B cell (primary cell): ENCODE measurements around the gene CCDC183. TPM values are rescaled to one million over a fixed set of nuclear protein-coding genes. Genes with fewer than 3 reads are reported as not detected.

Experiments
- ATAC-seq: fragments of 200-7000 bp; cut with Tn5 transposase; one replicate; pipeline ENCODE4 v1.10.0; 2021; ENCODE audit warnings: low read depth, mild to moderate bottlenecking, moderate number of reproducible peaks, moderate library complexity
- CTCF ChIA-PET: fragments of 350-600 bp; sonication (Branson Sonifier 250); formaldehyde crosslinking; loops from one replicate; lab custom pipeline; 2021; ENCODE audit warnings: antibody characterized with exemption, inconsistent platforms; lab: Charles Lee
- POLR2A ChIA-PET: fragments of 350-600 bp; sonication (Branson Sonifier 250); formaldehyde crosslinking; loops from one replicate; lab custom pipeline; 2021; ENCODE audit warnings: antibody characterized with exemption; lab: Charles Lee
- DNase-seq: peaks from one replicate; pipeline ENCODE4 v3.0.0; 2013
- H2AFZ ChIP-seq: 2 replicates; pipeline ENCODE4 v1.6.1; 2012; ENCODE audit warnings: mild to moderate bottlenecking, low read depth, low read length; ENCODE audit not compliant: insufficient read depth, poor library complexity, severe bottlenecking
- H3K27ac ChIP-seq, 2 donors: 1 replicate in 1 of 2; 2 replicates in 1 of 2; pipeline ENCODE4 v1.5.1; 2012 to 2013; ENCODE audit warnings: low read length in 2 of 2, mild to moderate bottlenecking in 2 of 2, moderate library complexity in 1 of 2
- H3K27me3 ChIP-seq, 4 experiments: fragments of 200-600 bp in 1 of 4; sonication (generic) in 1 of 4; replicated peaks in 1 of 4; 1 replicate in 2 of 4; 2 replicates in 2 of 4; pipeline versions ENCODE4 v1.6.1 to v1.7.0; 2013 to 2016; ENCODE audit warnings: low read length in 3 of 4, mild to moderate bottlenecking in 2 of 4, mixed read lengths in 1 of 4, moderate library complexity in 1 of 4; ENCODE audit not compliant: insufficient read depth in 4 of 4, control insufficient read depth in 3 of 4; ENCODE audit errors: control extremely low read depth in 1 of 4
- H3K36me3 ChIP-seq, 2 experiments: replicated peaks in 1 of 2; 1 replicate in 1 of 2; 2 replicates in 1 of 2; pipeline versions ENCODE4 v1.6.1 to v1.7.1; 2013; ENCODE audit warnings: low read length in 1 of 2; ENCODE audit not compliant: insufficient read depth in 2 of 2, control insufficient read depth in 1 of 2; ENCODE audit errors: control extremely low read depth in 1 of 2, extremely low read depth in 1 of 2
- H3K4me1 ChIP-seq, 2 donors: fragments of 200-600 bp in 1 of 2; sonication (generic) in 1 of 2; 1 replicate in 1 of 2; 2 replicates in 1 of 2; pipeline versions ENCODE4 v1.5.1 to v1.6.1; 2013 to 2017; ENCODE audit warnings: low read length in 2 of 2; ENCODE audit not compliant: control insufficient read depth in 2 of 2, insufficient read depth in 2 of 2
- H3K4me2 ChIP-seq: replicated peaks from 2 replicates; pipeline ENCODE3; 2012; ENCODE audit warnings: mild to moderate bottlenecking, low read depth, low read length; ENCODE audit not compliant: poor library complexity, severe bottlenecking
- H3K4me3 ChIP-seq, 5 experiments: fragments of 200-600 bp in 1 of 5; sonication (generic) in 1 of 5; 1 replicate in 3 of 5; 2 replicates in 2 of 5; pipeline versions ENCODE4 v1.5.1 to v1.7.0; 2011 to 2016; ENCODE audit warnings: low read length in 4 of 5, mild to moderate bottlenecking in 4 of 5, low read depth in 2 of 5, control low read depth in 1 of 5, moderate library complexity in 1 of 5; ENCODE audit not compliant: insufficient read depth in 1 of 5; ENCODE audit errors: control extremely low read depth in 1 of 5, extremely low read depth in 1 of 5
- H3K79me2 ChIP-seq: fragments of 200-600 bp; sonication (generic); one replicate; pipeline ENCODE4 v1.6.0; 2016; ENCODE audit warnings: low read length; ENCODE audit not compliant: control insufficient read depth, insufficient read depth
- H3K9ac ChIP-seq: fragments of 200-600 bp; sonication (generic); 2 replicates; pipeline ENCODE4 v1.6.1; 2017; ENCODE audit warnings: mild to moderate bottlenecking, low read length, moderate library complexity
- H3K9me3 ChIP-seq, 3 donors: one replicate each; pipeline versions ENCODE4 v1.6.1 to v1.7.1; 2013; ENCODE audit warnings: low read length in 2 of 3; ENCODE audit not compliant: control insufficient read depth in 2 of 3, insufficient read depth in 1 of 3; ENCODE audit errors: control extremely low read depth in 1 of 3
- H4K20me1 ChIP-seq: 2 replicates; pipeline ENCODE4 v1.6.0; 2012; ENCODE audit warnings: mild to moderate bottlenecking, low read length; ENCODE audit not compliant: insufficient read depth, control insufficient read depth, poor library complexity, severe bottlenecking
- H3K27ac Mint-ChIP-seq: one replicate; pipeline ENCODE4 v1.8.0; 2021; ENCODE audit warnings: mixed read lengths
- H3K27me3 Mint-ChIP-seq: one replicate; pipeline ENCODE4 v1.8.0; 2021; ENCODE audit warnings: mixed read lengths
- H3K4me1 Mint-ChIP-seq: one replicate; pipeline ENCODE4 v1.8.0; 2021; ENCODE audit warnings: mixed read lengths
- H3K4me3 Mint-ChIP-seq: one replicate; pipeline ENCODE4 v1.8.0; 2021; ENCODE audit warnings: mixed read lengths
- H3K9me3 Mint-ChIP-seq: one replicate; pipeline ENCODE4 v1.8.0; 2022; ENCODE audit warnings: mixed read lengths; ENCODE audit not compliant: insufficient read depth
- CTCF ChIP-seq: fragments of 200-600 bp; IDR thresholded peaks from one replicate; pipeline ENCODE4 v1.8.0; 2022; ENCODE audit warnings: antibody characterized with exemption, mild to moderate bottlenecking
- EZH2 ChIP-seq: IDR thresholded peaks from 2 replicates; pipeline ENCODE4 v1.6.1; 2012; ENCODE audit warnings: borderline replicate concordance, low read depth, mild to moderate bottlenecking, moderate library complexity, low read length; ENCODE audit not compliant: insufficient read depth, poor library complexity, severe bottlenecking
- WGBS: methylation state at CpG from one replicate; pipeline ENCODE4 v1.1.5; 2013; ENCODE audit warnings: missing lambda C conversion rate; ENCODE audit not compliant: insufficient coverage; 5-methylcytosine and 5-hydroxymethylcytosine counted together
- intact Hi-C: fragments of 100-400 bp; cut with micrococcal nuclease; formaldehyde crosslinking; loops from one replicate; pipeline ENCODE4 v1.10.0; 2022
- polyA plus RNA-seq: library from polyadenylated mRNA; depleted of rRNA; stranded (reverse); fragments of >200 nt; gene quantifications from 2 replicates; pipeline ENCODE4 v1.2.3, GENCODE V29; 2012
- total RNA-seq, 2 donors: library from RNA; stranded (reverse); fragments of 120-200 nt in 1 of 2; gene quantifications; 1 replicate in 1 of 2; 2 replicates in 1 of 2; pipeline versions ENCODE4 v1.2.3 to v1.2.4, GENCODE V29; 2013 to 2022

Gene CCDC183
- total and polyA plus RNA-seq, 2 donors (not counting 1 experiment from before 2014, with no cell fraction given) = 1.8 to 4.9 TPM

GRCh38 chr9:136790640-136791515, 5.3 kb upstream of the CCDC183 start, which contains the start of gene TMEM141:
TSS of gene TMEM141 (plus strand) at chr9:136791344. CDS start at chr9:136791371, 27 bp downstream.
- Histone ChIP-seq H3K36me3 (peaks cover 0 to 4% of the 10 kb centered on the region in 2 experiments), H3K4me3 (peak within 1 kb of the TSS in 4 of 5 experiments; percentile 69 to 84 (median 80)), H3K27ac (peak within 1 kb of the TSS; percentile 97 to 99), H4K20me1 (peaks cover 12% of the 10 kb centered on the region), H3K4me2 (peak within 1 kb of the TSS; percentile 100), H3K9me3 (no peaks in the 10 kb centered on the region), H3K27me3 (no peaks in the 10 kb centered on the region), H3K79me2 (peaks cover 4% of the 10 kb centered on the region), H3K4me1 (peaks cover 18 to 27% of the 10 kb centered on the region in 2 donors), H2AFZ (peak within 1 kb of the TSS; percentile 80), H3K9ac (peak within 1 kb of the TSS; percentile 93)
- Mint-ChIP-seq H3K27ac (peak within 1 kb of the TSS; percentile 95), H3K27me3 (no peaks in the 10 kb centered on the region), H3K4me1 (peaks cover 23% of the 10 kb centered on the region), H3K9me3 (no peaks in the 10 kb centered on the region), H3K4me3 (peak within 1 kb of the TSS; percentile 87)
- ChIA-PET POLR2A (interaction anchor here (0.6 to 1.2 kb wide), 6 partner anchors 9 to 244 kb away, joined by 3 to 5 read pairs (median 4); partner anchors contain the start of gene LCN8), CTCF (interaction anchor here (0.6 to 10.5 kb wide), 11 partner anchors 16 to 296 kb away, joined by 3 to 106 read pairs (median 4); partner anchors contain the start of genes FUT7, LCN8, MAN1B1 and RABL6)
- intact Hi-C loops = loop anchor here (1.0 to 10.0 kb wide), 10 partner anchors 9 to 814 kb away; partner anchors contain the start of genes ARRDC1, C8G, EDF1 and FBXW5
- WGBS = under 1% methylated on average over 68 of the region's 70 CpGs
- ATAC-seq (peak; percentile 84), DNase-seq (peak; percentile 99)
- TF ChIP-seq CTCF (no peak), EZH2 (no peak)
